Common myeloid progenitor, CD34-positive (primary cell): Measurements from ENCODE around the gene MIOX.

ENCODE experiments used
- CTCF ChIA-PET: fragments of 350-600 bp; sonication (Branson Sonifier 250); formaldehyde crosslinking; loops from one replicate; lab custom pipeline; 2021; ENCODE audit warnings: antibody characterized with exemption; lab: Charles Lee
- POLR2A ChIA-PET: fragments of 350-600 bp; sonication (Branson Sonifier 250); formaldehyde crosslinking; loops from one replicate; lab custom pipeline; 2021; ENCODE audit warnings: antibody characterized with exemption; lab: Charles Lee
- DNase-seq, 3 donors: peaks; one replicate each; pipeline versions ENCODE4 v3.0.0 to v3.0.0-alpha.2; 2013
- H3K27ac ChIP-seq, 2 experiments: 1 replicate in 1 of 2; 2 replicates in 1 of 2; pipeline ENCODE4 v1.7.0; 2013; ENCODE audit warnings: inconsistent platforms in 2 of 2, low read length in 2 of 2, mild to moderate bottlenecking in 2 of 2, low read depth in 1 of 2, moderate library complexity in 1 of 2; ENCODE audit not compliant: severe bottlenecking in 2 of 2, insufficient read depth in 1 of 2, poor library complexity in 1 of 2
- H3K27me3 ChIP-seq, 5 experiments: replicated peaks in 2 of 5; 1 replicate in 3 of 5; 2 replicates in 2 of 5; pipeline versions ENCODE4 v1.6.1 to v1.7.0; 2013; ENCODE audit warnings: low read length in 4 of 5, mild to moderate bottlenecking in 2 of 5, moderate library complexity in 2 of 5, inconsistent platforms in 1 of 5; ENCODE audit not compliant: insufficient read depth in 5 of 5, control insufficient read depth in 4 of 5
- H3K36me3 ChIP-seq, 4 experiments: 1 replicate in 2 of 4; 2 replicates in 2 of 4; pipeline versions ENCODE4 v1.6.1 to v1.7.0; 2013; ENCODE audit warnings: low read length in 3 of 4, control low read depth in 1 of 4, mild to moderate bottlenecking in 1 of 4; ENCODE audit not compliant: control insufficient read depth in 4 of 4, insufficient read depth in 4 of 4
- H3K4me1 ChIP-seq, 4 experiments: 1 replicate in 3 of 4; 2 replicates in 1 of 4; pipeline versions ENCODE4 v1.6.1 to v1.7.1; 2013; ENCODE audit warnings: low read length in 3 of 4, mild to moderate bottlenecking in 3 of 4, control low read depth in 1 of 4, inconsistent platforms in 1 of 4, moderate library complexity in 1 of 4; ENCODE audit not compliant: control insufficient read depth in 4 of 4, insufficient read depth in 4 of 4; ENCODE audit errors: control extremely low read depth in 1 of 4
- H3K4me3 ChIP-seq, 7 experiments: 1 replicate in 4 of 7; 2 replicates in 3 of 7; pipeline versions ENCODE4 v1.5.1 to v1.7.0; 2013; ENCODE audit warnings: mild to moderate bottlenecking in 7 of 7, low read length in 6 of 7, moderate library complexity in 6 of 7, inconsistent platforms in 2 of 7, low read depth in 2 of 7, control low read depth in 1 of 7; ENCODE audit not compliant: insufficient read depth in 4 of 7, control insufficient read depth in 1 of 7; ENCODE audit errors: extremely low read depth in 1 of 7
- H3K9me3 ChIP-seq, 5 experiments: 1 replicate in 4 of 5; 2 replicates in 1 of 5; pipeline versions ENCODE4 v1.6.1 to v1.7.1; 2013; ENCODE audit warnings: low read length in 4 of 5, mild to moderate bottlenecking in 2 of 5, inconsistent platforms in 1 of 5, low read depth in 1 of 5, moderate library complexity in 1 of 5; ENCODE audit not compliant: control insufficient read depth in 4 of 5, insufficient read depth in 2 of 5; ENCODE audit errors: control extremely low read depth in 1 of 5
- WGBS: methylation state at CpG from one replicate; pipeline ENCODE4 v1.1.5; 2013; ENCODE audit not compliant: insufficient coverage; 5-methylcytosine and 5-hydroxymethylcytosine counted together

The MIOX gene

GRCh38 chr22:50468626-50469025, 18.0 kb upstream of the MIOX start:
- H3K9me3 ChIP-seq: no peaks in the 10 kb centered on the region
- ChIA-PET CTCF (interaction anchor here (0.6 to 2.3 kb wide), 6 partner anchors 9 to 214 kb away, joined by 3 to 6 read pairs (median 4); no protein-coding TSS in a partner anchor), POLR2A (interaction anchor here (0.6 to 1.0 kb wide), 4 partner anchors 11 to 623 kb away, joined by 3 to 6 read pairs (median 4); no protein-coding TSS in a partner anchor)
- peaks cover 4 to 60% (median 60%) of the 10 kb centered on the region in 4 experiments for H3K4me1 ChIP-seq
- DNase-seq: no peak
- no peaks in the 10 kb centered on the region for H3K27me3 ChIP-seq
- peak overlapping the region in 1 of 2 experiments; percentile 72 for H3K27ac ChIP-seq
- H3K36me3 ChIP-seq: peaks cover 3 to 41% (median 28%) of the 10 kb centered on the region in 4 experiments
- H3K4me3 ChIP-seq: peak overlapping the region in 2 of 7 experiments; percentile 1 to 19
- 77% methylated on average over 5 of the region's 8 CpGs for WGBS

GRCh38 chr22:50469377-50470305, 17.0 kb upstream of the MIOX start:
- WGBS: 7% methylated on average over 10 of the region's 25 CpGs
- Histone ChIP-seq H3K4me1 (peaks cover 4 to 67% (median 65%) of the 10 kb centered on the region in 4 experiments), H3K27ac (peak overlapping the region; percentile 40 to 76), H3K9me3 (no peaks in the 10 kb centered on the region), H3K36me3 (peaks cover 3 to 30% (median 23%) of the 10 kb centered on the region in 4 experiments), H3K27me3 (no peaks in the 10 kb centered on the region), H3K4me3 (peak overlapping the region in 4 of 7 experiments; percentile 24 to 54 (median 39))
- peak; percentile 92 to 99 (median 98) for DNase-seq
- ChIA-PET CTCF (interaction anchor here (0.9 to 2.3 kb wide), 7 partner anchors 10 to 196 kb away, joined by 3 to 6 read pairs (median 3); partner anchors contain the start of genes SCO2 and SYCE3), POLR2A (interaction anchor here (1.0 to 1.7 kb wide), 4 partner anchors 25 to 56 kb away, joined by 4 to 8 read pairs (median 4); partner anchors contain the start of genes LMF2, NCAPH2 and SCO2)

GRCh38 chr22:50470491-50470890, 16.2 kb upstream of the MIOX start:
- POLR2A ChIA-PET: interaction anchor here (0.6 to 1.7 kb wide), 4 partner anchors 28 to 208 kb away, joined by 3 to 8 read pairs (median 4); partner anchors contain the start of genes LMF2, NCAPH2 and SCO2

GRCh38 chr22:50471197-50471847, 15.3 kb upstream of the MIOX start:
- ChIA-PET POLR2A (interaction anchor here (0.6 to 1.7 kb wide), 3 partner anchors 9 to 36 kb away, joined by 3 to 4 read pairs (median 3); partner anchors contain the start of genes LMF2 and NCAPH2), CTCF (interaction anchor here (0.9 to 2.8 kb wide), 5 partner anchors 16 to 195 kb away, joined by 3 to 13 read pairs (median 5); partner anchors contain the start of gene SCO2)
- Histone ChIP-seq H3K27ac (peak overlapping the region; percentile 7 to 76), H3K4me3 (peak overlapping the region in 1 of 7 experiments; percentile 30), H3K4me1 (peaks cover 4 to 74% (median 71%) of the 10 kb centered on the region in 4 experiments), H3K36me3 (peaks cover 3 to 14% (median 10%) of the 10 kb centered on the region in 4 experiments), H3K9me3 (no peaks in the 10 kb centered on the region), H3K27me3 (no peaks in the 10 kb centered on the region)
- WGBS: 93% methylated on average over 4 of the region's 21 CpGs
- no peak for DNase-seq

More at GRCh38 chr22:50470491-50470890, 16.2 kb upstream of the MIOX start:
- H3K4me3 ChIP-seq: peak overlapping the region in 4 of 7 experiments; percentile 24 to 41 (median 34)
- WGBS: 75% methylated on average over 2 of the region's 6 CpGs
- DNase-seq: no peak
- CTCF ChIA-PET: interaction anchor here (0.9 to 2.3 kb wide), 7 partner anchors 13 to 197 kb away, joined by 3 to 6 read pairs (median 3); partner anchors contain the start of genes SCO2 and SYCE3
- H3K36me3 ChIP-seq: peaks cover 3 to 22% (median 18%) of the 10 kb centered on the region in 4 experiments
- H3K27me3 ChIP-seq: no peaks in the 10 kb centered on the region
- H3K4me1 ChIP-seq: peaks cover 4 to 72% (median 70%) of the 10 kb centered on the region in 4 experiments
- peak overlapping the region in 1 of 2 experiments; percentile 76 for H3K27ac ChIP-seq
- no peaks in the 10 kb centered on the region for H3K9me3 ChIP-seq

GRCh38 chr22:50471962-50472361, 14.7 kb upstream of the MIOX start:
- DNase-seq: no peak
- no peaks in the 10 kb centered on the region for H3K27me3 ChIP-seq
- H3K9me3 ChIP-seq: no peaks in the 10 kb centered on the region
- WGBS: 88% methylated on average over 5 of the region's 5 CpGs
- peaks cover 4 to 74% (median 71%) of the 10 kb centered on the region in 4 experiments for H3K4me1 ChIP-seq
- ChIA-PET POLR2A (interaction anchor here (1.4 kb wide), 1 partner anchor 8 kb away, joined by 3 read pairs; no protein-coding TSS in a partner anchor), CTCF (interaction anchor here (0.9 to 2.8 kb wide), 5 partner anchors 12 to 196 kb away, joined by 3 to 13 read pairs (median 9); no protein-coding TSS in a partner anchor)
- no peak overlapping the region for H3K27ac ChIP-seq
- peaks cover under 1 to 7% (median 3%) of the 10 kb centered on the region in 4 experiments for H3K36me3 ChIP-seq
- no peak overlapping the region for H3K4me3 ChIP-seq

- 79% methylated on average over 6 of the region's 6 CpGs for WGBS
- peaks cover 4 to 69% (median 67%) of the 10 kb centered on the region in 4 experiments for H3K4me1 ChIP-seq
- CTCF ChIA-PET: interaction anchor here (0.8 to 2.8 kb wide), 10 partner anchors 10 to 143 kb away, joined by 3 to 13 read pairs (median 4); no protein-coding TSS in a partner anchor
- H3K27me3 ChIP-seq: no peaks in the 10 kb centered on the region
- no peaks in the 10 kb centered on the region for H3K9me3 ChIP-seq
- peak in 2 of 3 donors; percentile 52 to 55 for DNase-seq
- H3K27ac ChIP-seq: no peak overlapping the region
- peak overlapping the region in 3 of 7 experiments; percentile 63 to 76 (median 75) for H3K4me3 ChIP-seq
- POLR2A ChIA-PET: no interaction called here
- no peaks in the 10 kb centered on the region for H3K36me3 ChIP-seq
Measured at GRCh38 chr22:50473088-50473487, 13.6 kb upstream of the MIOX start.
